Measurements from ENCODE around the gene BTNL2.

BTNL2 gene

DNA sequence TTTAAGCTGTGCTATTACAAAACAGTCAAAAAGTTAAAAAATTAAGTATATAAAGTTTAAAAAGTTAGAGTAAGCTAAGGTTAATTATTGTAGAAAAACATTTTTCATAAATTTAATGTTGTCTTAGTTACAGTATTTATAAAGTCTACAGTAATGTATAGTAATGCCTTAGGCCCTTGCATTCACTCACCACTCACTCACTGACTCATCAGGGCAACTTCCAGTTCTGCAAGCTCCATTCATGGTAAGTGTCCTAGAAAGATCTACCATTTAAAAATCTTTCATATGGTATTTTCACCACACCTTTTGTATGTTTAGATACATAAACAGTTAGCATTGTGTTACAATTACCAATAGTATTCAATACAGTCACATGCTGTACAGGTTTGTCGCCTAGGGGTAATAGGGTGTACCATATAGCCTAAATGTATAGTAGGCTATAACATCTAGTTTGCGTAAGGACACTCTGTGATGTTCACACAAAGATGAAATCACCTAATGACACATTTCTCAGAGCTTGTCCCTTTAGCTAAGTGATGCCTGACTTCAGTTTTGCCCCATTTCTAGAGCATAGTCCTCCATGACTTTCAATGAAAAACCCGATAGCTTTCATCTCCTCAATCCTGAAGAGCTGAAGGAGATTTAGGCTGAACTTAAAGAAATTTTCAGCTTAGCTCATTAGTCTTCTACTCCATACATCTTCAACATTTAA, 17.8 kb upstream of the BTNL2 start:
- TF ChIP-seq OSR1 (CRISPR knock-in tag; IDR thresholded peaks at IDR 0.05), result no peak
- no peak for TF ChIP-seq ZFP3 (CRISPR knock-in tag; IDR thresholded peaks at IDR 0.05)
- no peak for TF ChIP-seq ZNF565 (CRISPR knock-in tag; conservative IDR thresholded peaks at IDR 0.05; ENCODE audit: low read depth)
- TF ChIP-seq, protein P1, sequence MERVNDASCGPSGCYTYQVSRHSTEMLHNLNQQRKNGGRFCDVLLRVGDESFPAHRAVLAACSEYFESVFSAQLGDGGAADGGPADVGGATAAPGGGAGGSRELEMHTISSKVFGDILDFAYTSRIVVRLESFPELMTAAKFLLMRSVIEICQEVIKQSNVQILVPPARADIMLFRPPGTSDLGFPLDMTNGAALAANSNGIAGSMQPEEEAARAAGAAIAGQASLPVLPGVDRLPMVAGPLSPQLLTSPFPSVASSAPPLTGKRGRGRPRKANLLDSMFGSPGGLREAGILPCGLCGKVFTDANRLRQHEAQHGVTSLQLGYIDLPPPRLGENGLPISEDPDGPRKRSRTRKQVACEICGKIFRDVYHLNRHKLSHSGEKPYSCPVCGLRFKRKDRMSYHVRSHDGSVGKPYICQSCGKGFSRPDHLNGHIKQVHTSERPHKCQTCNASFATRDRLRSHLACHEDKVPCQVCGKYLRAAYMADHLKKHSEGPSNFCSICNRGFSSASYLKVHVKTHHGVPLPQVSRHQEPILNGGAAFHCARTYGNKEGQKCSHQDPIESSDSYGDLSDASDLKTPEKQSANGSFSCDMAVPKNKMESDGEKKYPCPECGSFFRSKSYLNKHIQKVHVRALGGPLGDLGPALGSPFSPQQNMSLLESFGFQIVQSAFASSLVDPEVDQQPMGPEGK (CRISPR knock-in tag; IDR thresholded peaks at IDR 0.05; ENCODE audit: borderline replicate concordance), result no peak
- TF ChIP-seq PPARA (CRISPR knock-in tag; IDR thresholded peaks at IDR 0.05; ENCODE audit: borderline replicate concordance), result no peak
- no peak for TF ChIP-seq ESRRG (CRISPR knock-in tag; IDR thresholded peaks at IDR 0.05)
- no peak for TF ChIP-seq ARNTL (CRISPR knock-in tag; IDR thresholded peaks at IDR 0.05; ENCODE audit: borderline replicate concordance, low read depth)
- TF ChIP-seq TCF4 (CRISPR knock-in tag; IDR thresholded peaks at IDR 0.05; ENCODE audit: borderline replicate concordance), result no peak
- no peak for TF ChIP-seq RARB (CRISPR knock-in tag; IDR thresholded peaks at IDR 0.05)
- TF ChIP-seq SNAI2 (CRISPR knock-in tag; IDR thresholded peaks at IDR 0.05), result no peak
- no peak for TF ChIP-seq ZFP30 (CRISPR knock-in tag; IDR thresholded peaks at IDR 0.05)
- TF ChIP-seq ISL1 (CRISPR knock-in tag; IDR thresholded peaks at IDR 0.05), result no peak
- TF ChIP-seq, protein P2, sequence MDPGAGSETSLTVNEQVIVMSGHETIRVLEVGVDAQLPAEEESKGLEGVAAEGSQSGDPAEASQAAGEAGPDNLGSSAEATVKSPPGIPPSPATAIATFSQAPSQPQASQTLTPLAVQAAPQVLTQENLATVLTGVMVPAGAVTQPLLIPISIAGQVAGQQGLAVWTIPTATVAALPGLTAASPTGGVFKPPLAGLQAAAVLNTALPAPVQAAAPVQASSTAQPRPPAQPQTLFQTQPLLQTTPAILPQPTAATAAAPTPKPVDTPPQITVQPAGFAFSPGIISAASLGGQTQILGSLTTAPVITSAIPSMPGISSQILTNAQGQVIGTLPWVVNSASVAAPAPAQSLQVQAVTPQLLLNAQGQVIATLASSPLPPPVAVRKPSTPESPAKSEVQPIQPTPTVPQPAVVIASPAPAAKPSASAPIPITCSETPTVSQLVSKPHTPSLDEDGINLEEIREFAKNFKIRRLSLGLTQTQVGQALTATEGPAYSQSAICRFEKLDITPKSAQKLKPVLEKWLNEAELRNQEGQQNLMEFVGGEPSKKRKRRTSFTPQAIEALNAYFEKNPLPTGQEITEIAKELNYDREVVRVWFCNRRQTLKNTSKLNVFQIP (CRISPR knock-in tag; IDR thresholded peaks at IDR 0.05; ENCODE audit: borderline replicate concordance, low read depth), result no peak
- TF ChIP-seq CSDC2 (CRISPR knock-in tag; IDR thresholded peaks at IDR 0.05), result no peak
- TF ChIP-seq, protein P3, sequence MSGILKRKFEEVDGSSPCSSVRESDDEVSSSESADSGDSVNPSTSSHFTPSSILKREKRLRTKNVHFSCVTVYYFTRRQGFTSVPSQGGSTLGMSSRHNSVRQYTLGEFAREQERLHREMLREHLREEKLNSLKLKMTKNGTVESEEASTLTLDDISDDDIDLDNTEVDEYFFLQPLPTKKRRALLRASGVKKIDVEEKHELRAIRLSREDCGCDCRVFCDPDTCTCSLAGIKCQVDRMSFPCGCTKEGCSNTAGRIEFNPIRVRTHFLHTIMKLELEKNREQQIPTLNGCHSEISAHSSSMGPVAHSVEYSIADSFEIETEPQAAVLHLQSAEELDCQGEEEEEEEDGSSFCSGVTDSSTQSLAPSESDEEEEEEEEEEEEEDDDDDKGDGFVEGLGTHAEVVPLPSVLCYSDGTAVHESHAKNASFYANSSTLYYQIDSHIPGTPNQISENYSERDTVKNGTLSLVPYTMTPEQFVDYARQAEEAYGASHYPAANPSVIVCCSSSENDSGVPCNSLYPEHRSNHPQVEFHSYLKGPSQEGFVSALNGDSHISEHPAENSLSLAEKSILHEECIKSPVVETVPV (CRISPR knock-in tag; IDR thresholded peaks at IDR 0.05), result no peak
- TF ChIP-seq ZNF8 (CRISPR knock-in tag; IDR thresholded peaks at IDR 0.05), result no peak
- TF ChIP-seq, protein P4, sequence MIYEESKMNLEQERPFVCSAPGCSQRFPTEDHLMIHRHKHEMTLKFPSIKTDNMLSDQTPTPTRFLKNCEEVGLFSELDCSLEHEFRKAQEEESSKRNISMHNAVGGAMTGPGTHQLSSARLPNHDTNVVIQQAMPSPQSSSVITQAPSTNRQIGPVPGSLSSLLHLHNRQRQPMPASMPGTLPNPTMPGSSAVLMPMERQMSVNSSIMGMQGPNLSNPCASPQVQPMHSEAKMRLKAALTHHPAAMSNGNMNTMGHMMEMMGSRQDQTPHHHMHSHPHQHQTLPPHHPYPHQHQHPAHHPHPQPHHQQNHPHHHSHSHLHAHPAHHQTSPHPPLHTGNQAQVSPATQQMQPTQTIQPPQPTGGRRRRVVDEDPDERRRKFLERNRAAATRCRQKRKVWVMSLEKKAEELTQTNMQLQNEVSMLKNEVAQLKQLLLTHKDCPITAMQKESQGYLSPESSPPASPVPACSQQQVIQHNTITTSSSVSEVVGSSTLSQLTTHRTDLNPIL (CRISPR knock-in tag; IDR thresholded peaks at IDR 0.05; ENCODE audit: low read depth), result no peak
- TF ChIP-seq, protein P5, sequence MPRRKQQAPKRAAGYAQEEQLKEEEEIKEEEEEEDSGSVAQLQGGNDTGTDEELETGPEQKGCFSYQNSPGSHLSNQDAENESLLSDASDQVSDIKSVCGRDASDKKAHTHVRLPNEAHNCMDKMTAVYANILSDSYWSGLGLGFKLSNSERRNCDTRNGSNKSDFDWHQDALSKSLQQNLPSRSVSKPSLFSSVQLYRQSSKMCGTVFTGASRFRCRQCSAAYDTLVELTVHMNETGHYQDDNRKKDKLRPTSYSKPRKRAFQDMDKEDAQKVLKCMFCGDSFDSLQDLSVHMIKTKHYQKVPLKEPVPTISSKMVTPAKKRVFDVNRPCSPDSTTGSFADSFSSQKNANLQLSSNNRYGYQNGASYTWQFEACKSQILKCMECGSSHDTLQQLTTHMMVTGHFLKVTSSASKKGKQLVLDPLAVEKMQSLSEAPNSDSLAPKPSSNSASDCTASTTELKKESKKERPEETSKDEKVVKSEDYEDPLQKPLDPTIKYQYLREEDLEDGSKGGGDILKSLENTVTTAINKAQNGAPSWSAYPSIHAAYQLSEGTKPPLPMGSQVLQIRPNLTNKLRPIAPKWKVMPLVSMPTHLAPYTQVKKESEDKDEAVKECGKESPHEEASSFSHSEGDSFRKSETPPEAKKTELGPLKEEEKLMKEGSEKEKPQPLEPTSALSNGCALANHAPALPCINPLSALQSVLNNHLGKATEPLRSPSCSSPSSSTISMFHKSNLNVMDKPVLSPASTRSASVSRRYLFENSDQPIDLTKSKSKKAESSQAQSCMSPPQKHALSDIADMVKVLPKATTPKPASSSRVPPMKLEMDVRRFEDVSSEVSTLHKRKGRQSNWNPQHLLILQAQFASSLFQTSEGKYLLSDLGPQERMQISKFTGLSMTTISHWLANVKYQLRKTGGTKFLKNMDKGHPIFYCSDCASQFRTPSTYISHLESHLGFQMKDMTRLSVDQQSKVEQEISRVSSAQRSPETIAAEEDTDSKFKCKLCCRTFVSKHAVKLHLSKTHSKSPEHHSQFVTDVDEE (CRISPR knock-in tag; IDR thresholded peaks at IDR 0.05), result no peak
- no peak for TF ChIP-seq ZNF70 (CRISPR knock-in tag; IDR thresholded peaks at IDR 0.05)
- TF ChIP-seq GLIS3 (CRISPR knock-in tag; IDR thresholded peaks at IDR 0.05), result no peak
- ATAC-seq, result no peak

DNA sequence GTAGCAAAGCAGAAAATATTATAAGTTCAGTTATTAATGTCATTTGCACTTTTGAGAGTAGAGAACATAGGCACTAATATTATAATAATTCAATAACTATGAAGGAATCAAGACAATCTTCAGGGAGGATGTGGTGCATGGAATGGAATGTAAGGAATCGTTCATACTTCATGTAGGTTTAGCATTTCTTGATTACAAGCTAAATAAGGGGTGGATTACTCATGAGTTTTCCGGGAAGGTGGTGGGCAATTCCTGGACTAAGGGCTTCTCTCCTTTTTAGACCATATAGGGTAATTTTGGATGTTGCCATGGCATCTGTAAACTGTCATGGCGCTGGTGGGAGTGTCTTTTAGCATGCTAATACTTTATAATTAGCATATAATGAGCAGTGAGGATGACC, 9.1 kb upstream of the BTNL2 start:
- ATAC-seq, result no peak
- TF ChIP-seq, protein P4 (CRISPR knock-in tag; IDR thresholded peaks at IDR 0.05; ENCODE audit: low read depth), result no peak
- no peak for TF ChIP-seq SNAI2 (CRISPR knock-in tag; IDR thresholded peaks at IDR 0.05)
- no peak for TF ChIP-seq TOX (CRISPR knock-in tag; IDR thresholded peaks at IDR 0.05; ENCODE audit: borderline replicate concordance)
- TF ChIP-seq ZFP30 (CRISPR knock-in tag; IDR thresholded peaks at IDR 0.05), result no peak
- TF ChIP-seq, protein P3 (CRISPR knock-in tag; IDR thresholded peaks at IDR 0.05), result no peak
- TF ChIP-seq ZNF70 (CRISPR knock-in tag; IDR thresholded peaks at IDR 0.05), result no peak
- no peak for TF ChIP-seq GLIS3 (CRISPR knock-in tag; IDR thresholded peaks at IDR 0.05)
- TF ChIP-seq ESRRG (CRISPR knock-in tag; IDR thresholded peaks at IDR 0.05), result no peak
- TF ChIP-seq ZC3H10 (CRISPR knock-in tag; IDR thresholded peaks at IDR 0.05), result no peak
- no peak for TF ChIP-seq ZNF8 (CRISPR knock-in tag; IDR thresholded peaks at IDR 0.05)
- TF ChIP-seq RARB (CRISPR knock-in tag; IDR thresholded peaks at IDR 0.05), result no peak
- TF ChIP-seq, protein P5 (CRISPR knock-in tag; IDR thresholded peaks at IDR 0.05), result no peak

All from SK-N-SH treated with all-trans-retinoic acid at 6 μM for 48 hours (cell line).